Activated naive CD4-positive, alpha-beta T cell treated with anti-CD3 and anti-CD28 coated beads, Interleukin-2, amount 50 U/mL, for 72 hours (primary cell): ENCODE results near the gene SIN3A. TPM values are rescaled to one million over a fixed set of nuclear protein-coding genes. Genes with fewer than 3 reads are reported as not detected.
"Not testable (repeated sequence)": the region's sequence is repeated elsewhere in the genome, so short reads cannot be mapped to it uniquely, and the experiment has no call there.

Experiments used
- ATAC-seq, 2 donors: fragments of 150-1000 bp; cut with Tn5 transposase; 2 replicates each; pipeline ENCODE4 v1.10.0; 2021; ENCODE audit warnings: mild to moderate bottlenecking in 2 of 2, moderate library complexity in 2 of 2
- DNase-seq, 2 donors: peaks; one replicate each; pipeline ENCODE4 v3.0.0; 2021 to 2022; ENCODE audit warnings: low spot score in 2 of 2
- H3K27ac Mint-ChIP-seq, 2 donors: one replicate each; pipeline ENCODE4 v1.8.0; 2022; ENCODE audit warnings: mild to moderate bottlenecking in 2 of 2, mixed read lengths in 2 of 2
- H3K36me3 Mint-ChIP-seq, 2 donors: one replicate each; pipeline ENCODE4 v1.8.0; 2022; ENCODE audit warnings: mixed read lengths in 2 of 2
- H3K9me3 Mint-ChIP-seq, 2 donors: one replicate each; pipeline ENCODE4 v1.8.0; 2022; ENCODE audit warnings: mixed read lengths in 2 of 2
- total RNA-seq, 2 donors: library from RNA; stranded (reverse); gene quantifications; one replicate each; pipeline ENCODE4 v1.2.3, GENCODE V29; 2022

SIN3A gene
- total RNA-seq, 2 donors from 2014 or later: 104 to 123 TPM

GRCh38 chr15:75356006-75356405 is 95.5 kb downstream of the SIN3A start:
- H3K9me3 Mint-ChIP-seq: no peaks in the 10 kb centered on the region
- ATAC-seq: no peak

DNA sequence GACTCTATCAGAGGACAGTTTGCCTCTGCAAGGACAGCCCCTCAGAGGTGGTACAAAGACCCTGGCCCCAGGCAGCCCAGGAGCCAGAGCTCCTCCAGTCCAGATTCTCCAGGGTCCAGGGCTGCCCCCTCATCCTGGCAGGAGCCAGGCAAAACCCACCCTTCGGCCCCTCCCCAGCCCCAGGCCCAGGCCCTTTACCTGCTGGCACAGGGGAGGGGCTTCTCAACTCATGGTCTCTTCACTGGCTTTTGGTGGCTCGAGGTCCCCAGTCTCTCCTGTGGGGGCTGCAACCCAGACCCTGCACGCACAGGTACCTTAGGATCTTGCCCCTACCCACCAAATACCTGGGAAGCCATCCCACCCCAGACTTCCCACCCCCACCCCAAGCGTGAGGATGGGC is 96.1 kb downstream of the SIN3A start:
- no peak for ATAC-seq
- H3K27ac Mint-ChIP-seq: no peak overlapping the region
- DNase-seq: no peak
- H3K9me3 Mint-ChIP-seq: no peaks in the 10 kb centered on the region
- H3K36me3 Mint-ChIP-seq: peaks cover 0 to 7% of the 10 kb centered on the region in 2 donors

More at GRCh38 chr15:75356006-75356405, 95.5 kb downstream of the SIN3A start:
- Mint-ChIP-seq H3K36me3 (peaks cover 0 to under 1% of the 10 kb centered on the region in 2 donors), H3K27ac (peak overlapping the region in 1 of 2 donors; percentile 20)
- DNase-seq: no peak

DNA sequence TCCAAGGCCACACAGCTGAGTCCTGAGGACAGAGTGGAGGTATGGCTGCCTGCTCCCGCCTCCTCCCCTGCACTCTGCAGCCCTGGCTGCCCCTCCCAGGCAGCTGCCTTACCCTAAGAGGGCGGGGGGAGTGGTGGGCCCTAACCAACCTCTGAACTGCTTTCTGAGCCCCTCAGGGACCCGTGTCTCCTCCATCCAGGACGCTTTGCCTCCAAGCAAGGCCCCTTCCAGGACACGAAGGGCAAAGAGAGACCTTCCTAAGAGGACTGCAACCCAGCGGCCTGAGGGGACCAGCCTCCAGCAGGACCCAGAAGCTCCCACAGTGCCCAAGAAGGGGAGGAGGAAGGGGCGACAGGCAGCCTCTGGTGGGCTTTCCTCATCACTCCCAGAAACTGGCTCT is 97.0 kb downstream of the SIN3A start:
- no peak for ATAC-seq
- Mint-ChIP-seq H3K36me3 (peaks cover 0 to 16% of the 10 kb centered on the region in 2 donors), H3K27ac (no peak overlapping the region), H3K9me3 (peaks cover 3 to 8% of the 10 kb centered on the region in 2 donors)
- no peak for DNase-seq

GRCh38 chr15:75353604-75354003 is 97.9 kb downstream of the SIN3A start:
- no peak for ATAC-seq

DNA sequence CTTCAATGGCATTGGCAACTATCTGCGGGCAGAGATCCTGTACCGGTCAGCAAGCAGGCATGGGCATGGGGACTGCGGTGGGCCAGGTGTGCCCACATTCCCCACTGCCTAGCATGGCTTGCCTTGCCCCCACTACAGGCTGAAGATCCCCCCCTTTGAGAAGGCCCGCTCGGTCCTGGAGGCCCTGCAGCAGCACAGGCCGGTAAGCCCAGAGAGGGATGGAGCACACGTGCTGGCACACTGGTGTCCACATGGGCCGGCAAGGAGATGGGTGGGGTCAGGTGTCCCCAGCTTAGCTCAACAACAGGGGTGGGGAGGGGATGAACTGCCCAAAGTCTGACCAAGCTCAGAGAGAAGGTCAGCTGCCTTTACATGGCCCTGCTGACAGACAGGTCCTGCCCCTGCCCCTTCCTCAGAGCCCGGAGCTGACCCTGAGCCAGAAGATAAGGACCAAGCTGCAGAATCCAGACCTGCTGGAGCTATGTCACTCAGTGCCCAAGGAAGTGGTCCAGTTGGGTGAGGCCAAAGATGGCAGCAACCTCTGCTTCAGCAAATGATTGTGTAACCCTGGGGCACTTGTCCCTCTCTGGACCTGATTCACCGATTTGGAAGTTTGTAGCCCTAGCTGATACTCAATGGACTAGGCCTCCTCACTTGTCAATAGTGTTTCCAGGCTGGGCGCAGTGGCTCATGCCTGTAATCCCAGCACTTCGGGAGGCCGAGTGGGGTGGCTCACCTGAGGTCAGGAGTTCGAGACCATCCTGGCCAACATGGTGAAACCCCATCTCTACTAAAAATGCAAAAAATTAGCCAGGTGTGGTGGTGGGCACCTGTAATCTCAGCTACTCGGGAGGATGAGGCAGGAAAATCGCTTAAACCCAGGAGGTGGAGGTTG is 99.1 kb downstream of the SIN3A start:
- H3K36me3 Mint-ChIP-seq: peaks cover 0 to 26% of the 10 kb centered on the region in 2 donors
- no peak for ATAC-seq
- DNase-seq: no peak
- peak overlapping the region in 1 of 2 donors; percentile 39 for H3K27ac Mint-ChIP-seq
- peaks cover 3 to 9% of the 10 kb centered on the region in 2 donors for H3K9me3 Mint-ChIP-seq

More at GRCh38 chr15:75353604-75354003, 97.9 kb downstream of the SIN3A start:
- Mint-ChIP-seq H3K36me3 (peaks cover 0 to 24% of the 10 kb centered on the region in 2 donors), H3K9me3 (peaks cover 3 to 9% of the 10 kb centered on the region in 2 donors), H3K27ac (no peak overlapping the region)
- DNase-seq: no peak

- peaks cover 3 to 9% of the 10 kb centered on the region in 2 donors for H3K9me3 Mint-ChIP-seq
- DNase-seq: no peak
- H3K36me3 Mint-ChIP-seq: peaks cover 0 to 26% of the 10 kb centered on the region in 2 donors
- no peak for ATAC-seq
- peak overlapping the region; percentile 84 to 88 for H3K27ac Mint-ChIP-seq
Observed at GRCh38 chr15:75350601-75351361, 100.7 kb downstream of the SIN3A start.

GRCh38 chr15:75349851-75350588 is 101.5 kb downstream of the SIN3A start:
- peak; percentile 61 to 92 for DNase-seq
- ATAC-seq: peak; percentile 76 to 96
- Mint-ChIP-seq H3K36me3 (peaks cover 0 to 26% of the 10 kb centered on the region in 2 donors), H3K9me3 (peaks cover 3 to 9% of the 10 kb centered on the region in 2 donors), H3K27ac (peak overlapping the region; percentile 84 to 88)

DNA sequence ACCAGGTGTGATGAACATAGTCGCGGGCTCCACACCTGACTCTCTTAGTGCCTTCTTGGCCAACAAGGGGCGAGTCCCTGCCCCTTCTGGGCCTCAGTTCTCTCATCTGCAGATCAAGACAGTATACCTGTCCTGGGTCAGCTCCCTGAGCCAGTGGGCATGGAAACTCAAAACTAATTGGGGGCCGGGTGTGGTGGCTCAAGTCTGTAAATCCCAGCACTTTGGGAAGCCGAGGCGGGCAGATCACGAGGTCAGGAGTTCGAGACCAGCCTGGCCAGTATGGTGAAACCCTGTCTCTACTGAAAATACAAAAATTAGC is 102.2 kb downstream of the SIN3A start:
- Mint-ChIP-seq H3K36me3 (peaks cover 0 to 26% of the 10 kb centered on the region in 2 donors), H3K27ac (peak overlapping the region in 1 of 2 donors; percentile 88)
- not testable (repeated sequence) for H3K9me3 Mint-ChIP-seq, DNase-seq, ATAC-seq

GRCh38 chr15:75348562-75349350 is 102.7 kb downstream of the SIN3A start:
- Mint-ChIP-seq H3K27ac (peak overlapping the region; percentile 44 to 88), H3K36me3 (peaks cover 0 to 26% of the 10 kb centered on the region in 2 donors)

GRCh38 chr15:75348034-75348561 is 103.4 kb downstream of the SIN3A start:
- peaks cover 3 to 9% of the 10 kb centered on the region in 2 donors for H3K9me3 Mint-ChIP-seq
- no peak for DNase-seq
- no peak for ATAC-seq
- peak overlapping the region in 1 of 2 donors; percentile 88 for H3K27ac Mint-ChIP-seq
- H3K36me3 Mint-ChIP-seq: peaks cover 0 to 26% of the 10 kb centered on the region in 2 donors

More at GRCh38 chr15:75348562-75349350, 102.7 kb downstream of the SIN3A start:
- ATAC-seq (no peak), DNase-seq (no peak)
- peaks cover 3 to 9% of the 10 kb centered on the region in 2 donors for H3K9me3 Mint-ChIP-seq

GRCh38 chr15:75347222-75348033 is 104.1 kb downstream of the SIN3A start:
- ATAC-seq (peak; percentile 39 to 77), DNase-seq (peak; percentile 49 to 73)
- Mint-ChIP-seq H3K27ac (no peak overlapping the region), H3K9me3 (peaks cover 3 to 9% of the 10 kb centered on the region in 2 donors), H3K36me3 (peaks cover 0 to 26% of the 10 kb centered on the region in 2 donors)

DNA sequence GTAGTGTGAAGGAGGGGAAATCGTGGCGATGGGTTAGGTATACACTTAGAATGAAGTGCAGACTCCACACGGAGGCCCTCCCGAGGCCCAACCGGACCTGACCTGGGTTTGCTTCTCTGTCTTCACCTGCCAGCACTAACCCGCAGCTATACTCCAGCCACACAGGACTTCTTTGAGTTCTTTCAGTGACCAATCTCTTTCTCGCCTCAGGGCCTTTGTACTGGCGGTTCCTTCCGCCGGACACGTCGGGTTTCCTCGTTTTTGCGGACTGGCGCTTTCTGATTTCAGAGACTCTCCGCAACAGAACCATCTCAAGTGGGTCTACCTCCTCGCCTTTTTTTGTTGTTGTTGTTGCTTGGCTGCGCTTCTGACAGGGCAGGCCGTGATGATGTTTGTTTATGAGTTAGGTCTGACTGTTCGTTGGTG is 104.7 kb downstream of the SIN3A start, which contains the start of gene NEIL1:
TSS of gene NEIL1 (plus strand) at position 244 of the 426 bp plus-strand sequence. CDS start 1,867 bp downstream, outside the sequence.
- H3K9me3 Mint-ChIP-seq: peaks cover 3 to 9% of the 10 kb centered on the region in 2 donors

GRCh38 chr15:75343953-75344352 is 107.5 kb downstream of the SIN3A start:
- H3K27ac Mint-ChIP-seq, H3K36me3 Mint-ChIP-seq, H3K9me3 Mint-ChIP-seq, ATAC-seq, DNase-seq: not testable (repeated sequence)

More for the DNA sequence above, 104.7 kb downstream of the SIN3A start, which contains the start of gene NEIL1:
- peaks cover 0 to 26% of the 10 kb centered on the region in 2 donors for H3K36me3 Mint-ChIP-seq
- ATAC-seq (peak in 1 of 2 donors; percentile 1), DNase-seq (no peak)
- no peak within 1 kb of the TSS for H3K27ac Mint-ChIP-seq

DNA sequence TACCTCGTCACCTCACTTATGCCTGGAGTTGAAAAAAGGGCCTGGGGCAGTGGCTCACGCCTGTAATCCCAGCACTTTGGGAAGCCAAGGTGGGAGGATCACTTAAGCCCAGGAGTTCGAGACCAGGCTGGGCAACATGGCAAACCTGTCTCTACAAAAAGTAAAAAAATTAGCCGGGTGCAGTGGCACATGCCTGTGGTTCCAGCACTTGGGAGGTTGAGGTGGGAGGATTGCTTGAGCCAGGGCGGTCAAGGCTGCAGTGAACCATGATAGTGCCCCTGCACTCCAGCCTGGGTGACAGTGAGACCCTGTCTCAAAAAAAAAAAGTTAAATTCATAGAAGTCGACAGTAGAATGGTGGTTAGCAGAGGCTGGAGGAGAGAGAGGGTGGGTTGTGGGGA is 109.3 kb downstream of the SIN3A start:
- Mint-ChIP-seq H3K9me3 (no peaks in the 10 kb centered on the region), H3K36me3 (no peaks in the 10 kb centered on the region), H3K27ac (no peak overlapping the region)
- ATAC-seq (no peak), DNase-seq (no peak)
